ENCODE data around the gene MFF.

DNA sequence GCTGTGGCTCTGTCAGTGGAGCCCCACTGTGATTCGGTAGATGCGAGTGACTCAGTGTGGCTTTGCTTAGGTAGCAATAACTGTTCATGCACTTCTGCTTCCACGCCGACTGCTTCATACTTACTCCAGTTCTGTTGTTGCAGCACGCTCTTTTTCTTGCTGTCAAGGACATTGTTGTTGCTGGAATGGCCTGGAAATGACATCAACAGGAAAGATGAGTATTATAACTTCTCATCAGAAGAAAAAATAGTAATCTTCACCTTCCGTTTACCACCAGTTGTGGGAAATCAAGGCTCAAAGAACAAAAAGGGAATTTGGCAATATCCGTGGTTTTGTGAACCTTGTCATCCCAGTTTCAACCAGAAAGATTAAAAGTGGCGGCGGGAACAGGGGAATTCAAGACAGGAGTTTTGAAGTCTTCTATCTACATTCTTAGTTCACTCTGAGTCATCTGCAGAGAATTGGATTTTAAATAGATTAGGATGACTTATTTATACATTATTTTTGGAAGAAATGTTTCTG lies 45.8 kb downstream of the MFF start:
- TF ChIP-seq, protein P1, sequence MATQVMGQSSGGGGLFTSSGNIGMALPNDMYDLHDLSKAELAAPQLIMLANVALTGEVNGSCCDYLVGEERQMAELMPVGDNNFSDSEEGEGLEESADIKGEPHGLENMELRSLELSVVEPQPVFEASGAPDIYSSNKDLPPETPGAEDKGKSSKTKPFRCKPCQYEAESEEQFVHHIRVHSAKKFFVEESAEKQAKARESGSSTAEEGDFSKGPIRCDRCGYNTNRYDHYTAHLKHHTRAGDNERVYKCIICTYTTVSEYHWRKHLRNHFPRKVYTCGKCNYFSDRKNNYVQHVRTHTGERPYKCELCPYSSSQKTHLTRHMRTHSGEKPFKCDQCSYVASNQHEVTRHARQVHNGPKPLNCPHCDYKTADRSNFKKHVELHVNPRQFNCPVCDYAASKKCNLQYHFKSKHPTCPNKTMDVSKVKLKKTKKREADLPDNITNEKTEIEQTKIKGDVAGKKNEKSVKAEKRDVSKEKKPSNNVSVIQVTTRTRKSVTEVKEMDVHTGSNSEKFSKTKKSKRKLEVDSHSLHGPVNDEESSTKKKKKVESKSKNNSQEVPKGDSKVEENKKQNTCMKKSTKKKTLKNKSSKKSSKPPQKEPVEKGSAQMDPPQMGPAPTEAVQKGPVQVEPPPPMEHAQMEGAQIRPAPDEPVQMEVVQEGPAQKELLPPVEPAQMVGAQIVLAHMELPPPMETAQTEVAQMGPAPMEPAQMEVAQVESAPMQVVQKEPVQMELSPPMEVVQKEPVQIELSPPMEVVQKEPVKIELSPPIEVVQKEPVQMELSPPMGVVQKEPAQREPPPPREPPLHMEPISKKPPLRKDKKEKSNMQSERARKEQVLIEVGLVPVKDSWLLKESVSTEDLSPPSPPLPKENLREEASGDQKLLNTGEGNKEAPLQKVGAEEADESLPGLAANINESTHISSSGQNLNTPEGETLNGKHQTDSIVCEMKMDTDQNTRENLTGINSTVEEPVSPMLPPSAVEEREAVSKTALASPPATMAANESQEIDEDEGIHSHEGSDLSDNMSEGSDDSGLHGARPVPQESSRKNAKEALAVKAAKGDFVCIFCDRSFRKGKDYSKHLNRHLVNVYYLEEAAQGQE (IDR thresholded peaks at IDR 0.05; ENCODE audit: low read depth), result no peak
- TF ChIP-seq TAF1 (IDR thresholded peaks at IDR 0.05; ENCODE audit: low read depth) (no peak), EP300 (IDR thresholded peaks at IDR 0.05; ENCODE audit: borderline replicate concordance) (no peak)

Data from Ishikawa (cell line).